GM12875 (cell line): ENCODE data around the gene GABRA4.

Experiments used
- H3K4me3 ChIP-seq: one replicate; pipeline ENCODE4 v1.5.1; 2011; ENCODE audit warnings: low read depth, low read length, control low read depth
- TF ChIP-seq, protein P1 (sequence below): IDR thresholded peaks from 2 replicates; pipeline ENCODE4 v1.5.1; 2011; ENCODE audit warnings: low read depth, mild to moderate bottlenecking, control low read depth, inconsistent platforms, low read length, moderate library complexity, borderline replicate concordance; ENCODE audit not compliant: insufficient read depth

GABRA4 gene

DNA sequence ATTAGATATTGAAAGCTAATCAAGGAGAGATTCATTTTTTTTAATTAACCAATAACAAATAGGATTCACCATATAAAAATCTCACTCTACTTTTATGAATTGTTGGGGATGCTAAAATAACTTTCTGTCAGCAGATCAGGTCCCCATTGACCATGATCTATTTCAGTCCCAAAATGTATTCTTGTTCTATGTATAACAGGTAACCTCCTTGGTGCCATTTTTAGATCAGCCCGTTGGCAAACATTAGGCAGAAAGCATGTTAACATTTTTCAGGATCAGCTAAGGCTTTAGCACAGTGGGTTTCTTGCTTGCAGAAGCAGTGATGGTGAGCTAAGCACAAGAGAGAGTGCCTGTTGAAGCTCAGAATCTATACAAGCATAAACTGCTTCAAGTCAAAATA lies 43.6 kb downstream of the GABRA4 start:
- H3K4me3 ChIP-seq, result no peak overlapping the region
- TF ChIP-seq, protein P1, sequence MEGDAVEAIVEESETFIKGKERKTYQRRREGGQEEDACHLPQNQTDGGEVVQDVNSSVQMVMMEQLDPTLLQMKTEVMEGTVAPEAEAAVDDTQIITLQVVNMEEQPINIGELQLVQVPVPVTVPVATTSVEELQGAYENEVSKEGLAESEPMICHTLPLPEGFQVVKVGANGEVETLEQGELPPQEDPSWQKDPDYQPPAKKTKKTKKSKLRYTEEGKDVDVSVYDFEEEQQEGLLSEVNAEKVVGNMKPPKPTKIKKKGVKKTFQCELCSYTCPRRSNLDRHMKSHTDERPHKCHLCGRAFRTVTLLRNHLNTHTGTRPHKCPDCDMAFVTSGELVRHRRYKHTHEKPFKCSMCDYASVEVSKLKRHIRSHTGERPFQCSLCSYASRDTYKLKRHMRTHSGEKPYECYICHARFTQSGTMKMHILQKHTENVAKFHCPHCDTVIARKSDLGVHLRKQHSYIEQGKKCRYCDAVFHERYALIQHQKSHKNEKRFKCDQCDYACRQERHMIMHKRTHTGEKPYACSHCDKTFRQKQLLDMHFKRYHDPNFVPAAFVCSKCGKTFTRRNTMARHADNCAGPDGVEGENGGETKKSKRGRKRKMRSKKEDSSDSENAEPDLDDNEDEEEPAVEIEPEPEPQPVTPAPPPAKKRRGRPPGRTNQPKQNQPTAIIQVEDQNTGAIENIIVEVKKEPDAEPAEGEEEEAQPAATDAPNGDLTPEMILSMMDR, result no peak

DNA sequence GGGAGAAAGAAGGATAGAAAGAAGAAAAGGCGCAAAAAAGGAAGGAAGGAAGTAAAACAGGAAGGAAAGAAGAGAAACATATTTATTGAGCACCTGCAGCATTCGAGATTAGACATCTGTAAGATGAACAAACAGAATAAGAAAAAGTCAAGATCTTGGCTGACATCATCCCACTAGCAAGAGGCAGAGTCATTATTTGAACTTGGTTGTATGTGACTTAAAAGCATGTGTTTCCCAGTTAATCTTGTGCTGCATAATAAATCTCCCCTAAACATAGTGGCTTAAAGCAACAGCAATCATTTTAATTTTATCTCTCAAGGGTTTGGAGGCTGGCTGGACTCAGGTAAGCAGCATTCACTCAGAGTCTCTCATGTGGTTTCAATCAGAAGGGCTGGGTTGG lies 45.8 kb downstream of the GABRA4 start:
- no peak overlapping the region for H3K4me3 ChIP-seq
- TF ChIP-seq, protein P1, result no peak

DNA sequence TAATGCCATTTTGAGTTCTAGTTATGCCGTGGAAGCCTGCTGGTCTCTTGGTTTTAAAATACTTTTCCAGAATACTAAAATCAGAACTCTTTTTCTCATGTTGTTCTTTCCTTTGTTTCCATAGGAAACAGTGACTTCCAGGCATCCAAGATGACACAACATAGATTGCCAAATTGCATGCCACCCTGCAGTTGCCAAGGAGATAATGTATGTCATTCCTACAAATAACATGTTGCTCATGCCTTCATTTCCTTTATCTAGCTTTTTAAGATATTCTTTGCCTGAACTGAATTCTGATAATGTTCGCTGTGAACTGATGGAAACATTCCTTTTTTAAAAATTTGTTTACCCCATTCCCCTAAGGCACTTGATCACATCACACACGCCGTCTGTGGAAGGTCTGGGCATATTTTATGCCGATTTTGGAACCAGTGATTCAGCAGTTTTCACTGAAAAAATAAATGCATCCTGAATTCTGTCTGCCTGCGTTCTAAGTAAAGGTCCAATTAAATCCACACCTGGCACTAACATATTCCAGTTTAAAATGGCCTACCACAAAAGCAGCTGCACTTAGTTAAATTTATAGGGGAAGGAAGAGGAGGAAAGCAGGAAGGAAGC lies 46.4 kb downstream of the GABRA4 start:
- TF ChIP-seq, protein P1, result no peak
- no peak overlapping the region for H3K4me3 ChIP-seq

DNA sequence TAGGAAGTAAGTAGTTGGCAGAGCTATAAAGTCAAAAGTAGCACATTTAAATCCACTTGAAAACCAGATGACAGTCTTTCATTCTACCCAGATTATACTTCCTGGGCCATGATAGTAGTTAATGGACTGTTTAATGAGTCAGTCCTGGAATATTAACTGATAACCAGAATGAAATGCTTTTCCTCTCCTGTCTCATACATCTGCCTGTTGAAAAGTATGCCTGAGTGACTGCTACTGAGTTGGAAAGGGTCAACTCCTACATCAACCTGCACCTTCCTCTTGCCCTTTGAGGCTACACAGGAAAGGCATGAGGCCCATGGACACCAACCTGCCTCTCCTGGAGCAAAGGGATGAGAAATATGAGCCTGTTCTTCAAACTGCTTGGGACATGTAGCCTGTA lies 48.3 kb downstream of the GABRA4 start:
- H3K4me3 ChIP-seq, result no peak overlapping the region
- TF ChIP-seq, protein P1, result no peak

DNA sequence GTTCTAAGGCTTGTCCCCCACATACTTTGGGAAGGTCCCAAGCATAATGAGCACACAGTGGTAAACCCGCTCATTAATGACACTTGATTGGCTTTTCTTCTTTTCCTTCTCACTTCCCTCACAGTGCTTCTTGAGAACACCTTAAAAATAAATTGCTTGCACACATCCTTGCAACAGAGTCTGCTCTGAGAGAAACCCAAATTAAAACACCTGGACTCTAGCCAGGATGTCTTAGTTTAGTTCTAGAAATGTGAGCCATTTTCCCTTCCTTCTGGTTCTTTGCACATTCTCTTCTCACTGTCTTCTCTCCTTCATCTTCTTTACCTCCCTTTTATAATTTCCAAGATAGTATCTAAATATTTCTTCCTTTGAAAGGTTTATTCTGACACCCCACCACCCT lies 49.0 kb downstream of the GABRA4 start:
- TF ChIP-seq, protein P1, result no peak
- H3K4me3 ChIP-seq, result no peak overlapping the region

DNA sequence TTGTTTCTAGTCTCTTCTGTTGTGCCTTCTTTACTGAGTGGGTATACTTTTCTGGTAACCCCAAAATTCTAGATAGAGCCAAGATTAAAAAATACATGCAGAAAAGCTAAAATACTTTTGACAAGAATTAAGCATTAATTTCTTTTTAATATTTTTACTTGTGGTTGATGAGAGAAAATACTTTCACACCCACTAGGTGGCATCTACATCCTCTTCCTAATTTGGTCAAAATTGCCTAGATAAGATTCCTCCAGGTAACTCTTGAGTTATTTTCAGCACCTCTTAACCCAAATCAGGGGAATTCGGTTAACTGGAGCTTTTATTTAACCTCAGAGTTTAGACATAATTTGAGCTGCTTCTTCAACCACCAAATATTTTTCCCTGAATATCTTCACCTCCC lies 55.9 kb downstream of the GABRA4 start:
- H3K4me3 ChIP-seq, result no peak overlapping the region
- TF ChIP-seq, protein P1, result no peak

DNA sequence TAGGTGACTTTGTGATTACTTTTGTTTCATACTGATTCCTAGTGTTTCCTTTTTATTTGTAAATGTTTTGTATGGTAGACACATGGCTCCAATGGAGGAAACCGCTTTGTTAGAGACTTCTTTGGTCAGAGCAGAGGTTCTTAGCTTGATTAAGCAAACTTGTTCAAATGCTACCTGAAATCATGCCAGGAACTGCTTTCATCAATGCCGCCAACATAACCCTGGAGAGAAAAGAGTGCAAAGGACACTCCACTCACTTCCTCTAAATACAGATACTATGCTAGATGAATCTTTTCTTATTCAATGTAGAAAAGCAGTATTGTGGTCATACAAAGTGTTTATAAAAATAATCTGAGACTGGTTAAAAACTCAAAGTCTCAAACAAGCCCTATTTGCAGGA lies 58.7 kb downstream of the GABRA4 start:
- TF ChIP-seq, protein P1, result no peak
- no peak overlapping the region for H3K4me3 ChIP-seq
